Effector memory CD4-positive, alpha-beta T cell (primary cell): ENCODE data around the gene HIBCH.
"Not testable (repeated sequence)": the region's sequence is repeated elsewhere in the genome, so short reads cannot be mapped to it uniquely, and the experiment has no call there.

ENCODE experiments used
- DNase-seq, 3 donors: peaks; one replicate each; pipeline ENCODE4 v3.0.0-alpha.2; 2020
- H3K27ac ChIP-seq: 2 replicates; pipeline ENCODE4 v1.7.0; 2013; ENCODE audit warnings: mild to moderate bottlenecking, low read length, moderate library complexity; ENCODE audit not compliant: insufficient read depth, poor library complexity, severe bottlenecking
- H3K27me3 ChIP-seq: replicated peaks from 2 replicates; pipeline ENCODE4 v1.7.0; 2013; ENCODE audit warnings: mild to moderate bottlenecking, low read length; ENCODE audit not compliant: insufficient read depth, control insufficient read depth, poor library complexity, severe bottlenecking
- H3K36me3 ChIP-seq: 2 replicates; pipeline ENCODE4 v1.7.0; 2013; ENCODE audit warnings: mild to moderate bottlenecking, low read length, moderate library complexity; ENCODE audit not compliant: control insufficient read depth, insufficient read depth
- H3K4me1 ChIP-seq: 2 replicates; pipeline ENCODE4 v1.7.0; 2013; ENCODE audit warnings: low read length, mild to moderate bottlenecking; ENCODE audit not compliant: control insufficient read depth, insufficient read depth, poor library complexity, severe bottlenecking
- H3K4me3 ChIP-seq: 2 replicates; pipeline ENCODE4 v1.7.0; 2013; ENCODE audit warnings: low read length, low read depth, mild to moderate bottlenecking; ENCODE audit not compliant: insufficient read depth, poor library complexity, severe bottlenecking
- H3K9me3 ChIP-seq: 2 replicates; pipeline ENCODE4 v1.7.0; 2013; ENCODE audit warnings: mild to moderate bottlenecking, low read length, moderate library complexity; ENCODE audit not compliant: control insufficient read depth

Gene HIBCH

GRCh38 chr2:190169221-190170072 is 150.2 kb downstream of the HIBCH start:
- H3K4me1 ChIP-seq = no peaks in the 10 kb centered on the region
- no peak overlapping the region for H3K4me3 ChIP-seq
- DNase-seq = no peak
- H3K36me3 ChIP-seq = no peaks in the 10 kb centered on the region
- H3K27ac ChIP-seq = no peak overlapping the region
- no peaks in the 10 kb centered on the region for H3K9me3 ChIP-seq
- H3K27me3 ChIP-seq = no peaks in the 10 kb centered on the region

- Histone ChIP-seq H3K4me1 (no peaks in the 10 kb centered on the region), H3K27ac (no peak overlapping the region), H3K9me3 (no peaks in the 10 kb centered on the region), H3K4me3 (no peak overlapping the region), H3K36me3 (no peaks in the 10 kb centered on the region), H3K27me3 (no peaks in the 10 kb centered on the region)
- DNase-seq = no peak
These were observed 151.9 kb downstream of the HIBCH start for GRCh38 chr2:190167702-190168101.

- no peak overlapping the region for H3K27ac ChIP-seq
- H3K27me3 ChIP-seq = no peaks in the 10 kb centered on the region
- no peaks in the 10 kb centered on the region for H3K9me3 ChIP-seq
- no peak for DNase-seq
- H3K4me1 ChIP-seq = no peaks in the 10 kb centered on the region
- H3K36me3 ChIP-seq = no peaks in the 10 kb centered on the region
- no peak overlapping the region for H3K4me3 ChIP-seq
These were observed 154.1 kb downstream of the HIBCH start for GRCh38 chr2:190165491-190165890.

- DNase-seq = no peak
- Histone ChIP-seq H3K36me3 (no peaks in the 10 kb centered on the region), H3K9me3 (no peaks in the 10 kb centered on the region)
These were observed 156.8 kb downstream of the HIBCH start for GRCh38 chr2:190162851-190163250.

GRCh38 chr2:190159453-190159852 is 160.2 kb downstream of the HIBCH start:
- no peaks in the 10 kb centered on the region for H3K27me3 ChIP-seq
- no peak overlapping the region for H3K27ac ChIP-seq
- DNase-seq = no peak

More at GRCh38 chr2:190162851-190163250, 156.8 kb downstream of the HIBCH start:
- Histone ChIP-seq H3K4me3 (no peak overlapping the region), H3K4me1 (no peaks in the 10 kb centered on the region), H3K27me3 (no peaks in the 10 kb centered on the region), H3K27ac (no peak overlapping the region)

GRCh38 chr2:190158798-190159434 is 160.7 kb downstream of the HIBCH start:
- no peaks in the 10 kb centered on the region for H3K27me3 ChIP-seq
- no peak overlapping the region for H3K4me3 ChIP-seq
- DNase-seq = no peak
- no peaks in the 10 kb centered on the region for H3K36me3 ChIP-seq
- no peaks in the 10 kb centered on the region for H3K9me3 ChIP-seq
- no peak overlapping the region for H3K27ac ChIP-seq
- H3K4me1 ChIP-seq = no peaks in the 10 kb centered on the region

More at GRCh38 chr2:190159453-190159852, 160.2 kb downstream of the HIBCH start:
- Histone ChIP-seq H3K9me3 (no peaks in the 10 kb centered on the region), H3K4me3 (no peak overlapping the region), H3K4me1 (no peaks in the 10 kb centered on the region), H3K36me3 (no peaks in the 10 kb centered on the region)

- not testable (repeated sequence) for H3K27ac ChIP-seq, H3K27me3 ChIP-seq, DNase-seq, H3K4me1 ChIP-seq, H3K36me3 ChIP-seq, H3K4me3 ChIP-seq, H3K9me3 ChIP-seq
These were observed 161.8 kb downstream of the HIBCH start for GRCh38 chr2:190157613-190158528.

GRCh38 chr2:190156530-190157212 is 163.0 kb downstream of the HIBCH start:
- no peaks in the 10 kb centered on the region for H3K9me3 ChIP-seq
- no peaks in the 10 kb centered on the region for H3K27me3 ChIP-seq
- H3K4me3 ChIP-seq = no peak overlapping the region
- DNase-seq = no peak
- no peaks in the 10 kb centered on the region for H3K4me1 ChIP-seq
- no peaks in the 10 kb centered on the region for H3K36me3 ChIP-seq
- no peak overlapping the region for H3K27ac ChIP-seq
